ENCODE measurements around the gene CTXN2. TPM values are rescaled to one million over a fixed set of nuclear protein-coding genes. Genes with fewer than 3 reads are reported as not detected.

The CTXN2 gene
- total RNA-seq, result not detected in 2 replicates

GRCh38 chr15:48191574-48192225 is at the start of gene CTXN2:
Gene CTXN2, plus strand, starts transcription at chr15:48191665. Its CDS starts 9,636 bp downstream, at chr15:48201301.
- no peak for DNase-seq (ENCODE audit: low read depth)
- H3K4me3 ChIP-seq (ENCODE audit: low read depth, low read length), result no peak within 1 kb of the TSS

GRCh38 chr15:48143856-48144255 is 47.6 kb upstream of the CTXN2 start:
- H3K4me3 ChIP-seq (ENCODE audit: low read depth, low read length), result no peak overlapping the region
- TF ChIP-seq CTCF (IDR thresholded peaks at IDR 0.05; ENCODE audit: insufficient read depth, low read depth, low read length), result no peak
- DNase-seq (ENCODE audit: low read depth), result peak; percentile 27

More at GRCh38 chr15:48191574-48192225, at the start of gene CTXN2:
- TF ChIP-seq CTCF (IDR thresholded peaks at IDR 0.05; ENCODE audit: insufficient read depth, low read depth, low read length), result no peak

- DNase-seq (ENCODE audit: low read depth), result peak; percentile 34
- no peak for TF ChIP-seq CTCF (IDR thresholded peaks at IDR 0.05; ENCODE audit: insufficient read depth, low read depth, low read length)
Observed at GRCh38 chr15:48144889-48145288, 46.6 kb upstream of the CTXN2 start.

GRCh38 chr15:48145923-48146322 is 45.5 kb upstream of the CTXN2 start:
- no peak for TF ChIP-seq CTCF (IDR thresholded peaks at IDR 0.05; ENCODE audit: insufficient read depth, low read depth, low read length)
- DNase-seq (ENCODE audit: low read depth), result peak; percentile 29
- no peak overlapping the region for H3K4me3 ChIP-seq (ENCODE audit: low read depth, low read length)

More at GRCh38 chr15:48144889-48145288, 46.6 kb upstream of the CTXN2 start:
- no peak overlapping the region for H3K4me3 ChIP-seq (ENCODE audit: low read depth, low read length)

- no peak overlapping the region for H3K4me3 ChIP-seq (ENCODE audit: low read depth, low read length)
- no peak for DNase-seq (ENCODE audit: low read depth)
- no peak for TF ChIP-seq CTCF (IDR thresholded peaks at IDR 0.05; ENCODE audit: insufficient read depth, low read depth, low read length)
Observed at GRCh38 chr15:48147358-48147757, 44.1 kb upstream of the CTXN2 start.

GRCh38 chr15:48149858-48150257 is 41.6 kb upstream of the CTXN2 start:
- no peak for TF ChIP-seq CTCF (IDR thresholded peaks at IDR 0.05; ENCODE audit: insufficient read depth, low read depth, low read length)
- no peak for DNase-seq (ENCODE audit: low read depth)

GRCh38 chr15:48153526-48153925 is 37.9 kb upstream of the CTXN2 start:
- TF ChIP-seq CTCF (IDR thresholded peaks at IDR 0.05; ENCODE audit: insufficient read depth, low read depth, low read length), result no peak
- DNase-seq (ENCODE audit: low read depth), result no peak
- no peak overlapping the region for H3K4me3 ChIP-seq (ENCODE audit: low read depth, low read length)

More at GRCh38 chr15:48149858-48150257, 41.6 kb upstream of the CTXN2 start:
- H3K4me3 ChIP-seq (ENCODE audit: low read depth, low read length), result no peak overlapping the region

Measured in fibroblast of villous mesenchyme (primary cell).